Measurements from ENCODE around the gene TGFBI.

DNA sequence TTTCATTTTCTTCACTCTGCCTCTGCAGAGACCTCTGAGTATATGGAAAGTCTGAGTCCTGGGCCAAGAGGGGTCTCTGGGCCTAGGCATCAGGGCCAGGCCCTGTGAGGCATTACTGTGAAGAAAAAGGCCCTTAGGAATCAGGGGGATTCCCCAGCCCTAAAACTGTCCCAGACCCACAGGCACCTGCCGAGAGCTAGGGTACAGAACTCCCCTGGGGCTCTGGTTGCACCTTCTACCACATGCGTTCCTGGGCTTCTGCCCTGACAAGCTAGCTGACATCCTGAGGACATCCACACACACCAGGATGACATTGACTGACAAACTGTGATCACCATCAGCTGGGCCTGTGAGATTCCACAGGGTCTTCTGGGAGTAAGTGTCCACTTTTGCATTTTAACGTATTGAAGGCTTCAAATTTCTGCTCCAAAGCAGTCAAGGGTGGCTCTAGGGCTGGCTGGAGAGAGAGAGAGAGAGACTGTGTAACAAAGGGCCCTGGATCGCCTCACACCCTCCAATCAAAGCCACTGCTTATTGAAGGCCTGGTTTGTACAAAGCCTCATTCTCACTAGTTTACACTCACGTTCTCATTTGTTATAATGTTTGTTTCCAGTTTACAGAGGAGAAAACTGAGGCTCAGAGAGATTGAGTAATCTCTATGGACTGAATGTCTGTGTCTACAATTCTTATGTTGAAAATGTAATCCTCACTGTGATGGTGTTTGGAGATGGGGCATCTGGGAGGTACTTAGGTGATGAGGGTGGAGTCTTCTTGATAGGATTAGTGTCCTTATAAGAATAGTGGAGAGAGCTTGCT, 45.1 kb downstream of the TGFBI start:
- TF ChIP-seq, protein P1, sequence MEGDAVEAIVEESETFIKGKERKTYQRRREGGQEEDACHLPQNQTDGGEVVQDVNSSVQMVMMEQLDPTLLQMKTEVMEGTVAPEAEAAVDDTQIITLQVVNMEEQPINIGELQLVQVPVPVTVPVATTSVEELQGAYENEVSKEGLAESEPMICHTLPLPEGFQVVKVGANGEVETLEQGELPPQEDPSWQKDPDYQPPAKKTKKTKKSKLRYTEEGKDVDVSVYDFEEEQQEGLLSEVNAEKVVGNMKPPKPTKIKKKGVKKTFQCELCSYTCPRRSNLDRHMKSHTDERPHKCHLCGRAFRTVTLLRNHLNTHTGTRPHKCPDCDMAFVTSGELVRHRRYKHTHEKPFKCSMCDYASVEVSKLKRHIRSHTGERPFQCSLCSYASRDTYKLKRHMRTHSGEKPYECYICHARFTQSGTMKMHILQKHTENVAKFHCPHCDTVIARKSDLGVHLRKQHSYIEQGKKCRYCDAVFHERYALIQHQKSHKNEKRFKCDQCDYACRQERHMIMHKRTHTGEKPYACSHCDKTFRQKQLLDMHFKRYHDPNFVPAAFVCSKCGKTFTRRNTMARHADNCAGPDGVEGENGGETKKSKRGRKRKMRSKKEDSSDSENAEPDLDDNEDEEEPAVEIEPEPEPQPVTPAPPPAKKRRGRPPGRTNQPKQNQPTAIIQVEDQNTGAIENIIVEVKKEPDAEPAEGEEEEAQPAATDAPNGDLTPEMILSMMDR (IDR thresholded peaks at IDR 0.05 in 4 of 5, conservative IDR thresholded peaks at IDR 0.05 in 1 of 5): no peak
- TF ChIP-seq POLR2A (IDR thresholded peaks at IDR 0.05): no peak
